22Rv1 (cell line): ENCODE results near the gene NKX2-1.

Experiments used
- ZFX ChIP-seq: fragments of 450-650 bp; IDR thresholded peaks from 2 replicates; pipeline ENCODE4 v1.6.1; 2017; ENCODE audit warnings: antibody characterized with exemption, borderline replicate concordance
- TF ChIP-seq, protein P1 (sequence below): fragments of 450-650 bp; IDR thresholded peaks from 2 replicates; pipeline ENCODE4 v1.5.1; 2017; ENCODE audit warnings: mild to moderate bottlenecking

DNA sequence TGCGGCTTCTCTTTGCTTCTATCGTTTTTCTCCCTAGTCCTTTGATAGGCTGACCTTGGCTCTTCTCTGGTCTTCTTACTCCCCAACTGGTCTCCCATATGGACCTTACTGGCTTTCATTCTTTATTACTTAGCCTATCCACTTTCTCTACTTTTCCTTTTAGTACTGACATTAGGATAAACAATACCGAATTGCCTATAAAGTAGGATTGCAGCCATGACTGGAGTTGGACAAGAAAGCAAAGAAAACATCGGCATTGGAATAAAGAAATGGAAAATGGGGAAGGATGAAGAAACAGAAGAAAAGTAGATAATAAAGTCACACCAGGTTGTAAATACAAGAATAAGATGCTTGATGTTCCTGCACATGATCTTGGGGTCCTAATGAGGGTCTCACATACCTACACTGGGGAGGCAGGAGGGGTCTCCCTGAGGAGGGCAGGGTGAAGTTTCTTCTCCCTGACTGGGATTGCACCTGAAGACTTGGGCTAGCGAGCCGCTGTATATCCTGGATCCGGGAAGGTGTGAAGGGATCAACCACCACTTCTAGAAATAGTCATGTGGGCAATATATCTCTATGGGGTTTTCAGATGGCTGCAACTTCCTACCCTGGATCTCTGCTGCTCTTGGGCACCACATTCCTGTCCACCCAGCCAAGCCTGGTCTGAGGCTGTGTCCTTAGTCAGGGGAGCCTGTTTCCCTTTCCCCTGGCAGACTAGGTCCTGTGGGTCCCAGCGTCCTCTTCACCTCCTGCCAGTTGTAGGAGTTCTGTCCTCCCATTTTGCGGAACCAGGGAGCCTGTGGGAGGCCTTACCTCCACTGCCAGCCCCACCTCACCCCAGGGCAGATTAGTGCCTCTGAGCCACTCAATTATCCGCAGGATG, 13.1 kb downstream of the NKX2-1 start:
- TF ChIP-seq, protein P1, sequence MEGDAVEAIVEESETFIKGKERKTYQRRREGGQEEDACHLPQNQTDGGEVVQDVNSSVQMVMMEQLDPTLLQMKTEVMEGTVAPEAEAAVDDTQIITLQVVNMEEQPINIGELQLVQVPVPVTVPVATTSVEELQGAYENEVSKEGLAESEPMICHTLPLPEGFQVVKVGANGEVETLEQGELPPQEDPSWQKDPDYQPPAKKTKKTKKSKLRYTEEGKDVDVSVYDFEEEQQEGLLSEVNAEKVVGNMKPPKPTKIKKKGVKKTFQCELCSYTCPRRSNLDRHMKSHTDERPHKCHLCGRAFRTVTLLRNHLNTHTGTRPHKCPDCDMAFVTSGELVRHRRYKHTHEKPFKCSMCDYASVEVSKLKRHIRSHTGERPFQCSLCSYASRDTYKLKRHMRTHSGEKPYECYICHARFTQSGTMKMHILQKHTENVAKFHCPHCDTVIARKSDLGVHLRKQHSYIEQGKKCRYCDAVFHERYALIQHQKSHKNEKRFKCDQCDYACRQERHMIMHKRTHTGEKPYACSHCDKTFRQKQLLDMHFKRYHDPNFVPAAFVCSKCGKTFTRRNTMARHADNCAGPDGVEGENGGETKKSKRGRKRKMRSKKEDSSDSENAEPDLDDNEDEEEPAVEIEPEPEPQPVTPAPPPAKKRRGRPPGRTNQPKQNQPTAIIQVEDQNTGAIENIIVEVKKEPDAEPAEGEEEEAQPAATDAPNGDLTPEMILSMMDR = no peak
- no peak for TF ChIP-seq ZFX
